ENCODE measurements around the gene BICD1. TPM values are rescaled to one million over a fixed set of nuclear protein-coding genes. Genes with fewer than 3 reads are reported as not detected.

The BICD1 gene
- total and polyA plus RNA-seq, 2 of the 13 experiments (the other 11 are each of a cell fraction or from before 2014, with no cell fraction given) = 4.5 to 5.2 TPM

DNA sequence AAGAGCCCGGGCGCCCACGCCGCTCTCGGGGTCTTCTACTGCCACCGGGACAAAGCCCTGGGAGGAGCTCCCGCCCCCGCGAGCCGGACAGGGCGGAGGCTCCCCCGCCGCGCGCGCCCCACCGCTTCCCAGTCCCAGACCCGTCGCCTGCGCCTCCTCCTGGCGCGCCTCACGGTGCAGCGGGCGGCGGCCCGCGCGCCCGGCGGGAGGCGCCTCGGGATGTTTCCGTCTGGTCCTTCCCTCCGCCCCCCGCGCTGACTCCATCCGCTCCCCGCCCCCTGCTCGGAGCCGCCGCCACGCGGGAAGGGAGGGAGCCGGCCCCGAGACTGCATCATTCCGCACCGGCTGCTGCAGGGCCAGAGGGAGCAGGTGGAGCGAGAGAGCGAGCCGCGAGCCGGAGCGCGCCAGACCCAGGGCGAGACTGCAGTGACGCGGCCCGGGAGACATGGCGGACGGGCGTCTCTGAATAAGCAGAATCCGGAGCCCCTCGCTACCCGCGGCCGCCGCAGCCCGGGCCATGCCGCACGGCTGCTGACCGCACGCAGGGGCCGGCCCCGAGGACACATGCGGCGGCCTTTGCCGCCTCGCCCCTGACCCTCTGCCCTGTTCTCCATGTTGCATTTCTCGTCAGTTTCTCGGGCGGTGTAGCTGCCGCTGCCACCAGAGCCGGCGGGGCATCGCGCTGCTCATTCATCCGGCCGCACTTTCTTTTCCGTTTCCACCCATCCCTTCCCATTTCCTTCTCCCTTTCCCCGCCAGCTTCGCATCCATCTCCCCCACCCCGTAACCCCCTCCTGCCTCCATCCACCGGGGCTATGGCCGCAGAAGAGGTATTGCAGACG, at the start of gene BICD1 (continued):
- TF ChIP-seq ZNF142 (CRISPR knock-in tag; IDR thresholded peaks at IDR 0.05) = peak; percentile 82; the same call in 1 of the 2 replicates
- TF ChIP-seq, protein P1, sequence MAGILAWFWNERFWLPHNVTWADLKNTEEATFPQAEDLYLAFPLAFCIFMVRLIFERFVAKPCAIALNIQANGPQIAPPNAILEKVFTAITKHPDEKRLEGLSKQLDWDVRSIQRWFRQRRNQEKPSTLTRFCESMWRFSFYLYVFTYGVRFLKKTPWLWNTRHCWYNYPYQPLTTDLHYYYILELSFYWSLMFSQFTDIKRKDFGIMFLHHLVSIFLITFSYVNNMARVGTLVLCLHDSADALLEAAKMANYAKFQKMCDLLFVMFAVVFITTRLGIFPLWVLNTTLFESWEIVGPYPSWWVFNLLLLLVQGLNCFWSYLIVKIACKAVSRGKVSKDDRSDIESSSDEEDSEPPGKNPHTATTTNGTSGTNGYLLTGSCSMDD (CRISPR knock-in tag; IDR thresholded peaks at IDR 0.05) = no peak
- no peak for TF ChIP-seq ZNF253 (CRISPR knock-in tag; IDR thresholded peaks at IDR 0.05; ENCODE audit: borderline replicate concordance)
- 0 out of 2 replicates have a peak, but pooled peaks have one; percentile 39 for TF ChIP-seq ZNF124 (CRISPR knock-in tag; IDR thresholded peaks at IDR 0.05)
- TF ChIP-seq ZNF264 (CRISPR knock-in tag; IDR thresholded peaks at IDR 0.05) = 0 out of 2 replicates have a peak, but pooled peaks have one; percentile 42
- TF ChIP-seq ZNF234 (CRISPR knock-in tag; conservative IDR thresholded peaks at IDR 0.05) = no peak
- 0 out of 2 replicates have a peak, but pooled peaks have one; percentile 30 for TF ChIP-seq ZNF564 (CRISPR knock-in tag; IDR thresholded peaks at IDR 0.05)
- TF ChIP-seq, protein P2, sequence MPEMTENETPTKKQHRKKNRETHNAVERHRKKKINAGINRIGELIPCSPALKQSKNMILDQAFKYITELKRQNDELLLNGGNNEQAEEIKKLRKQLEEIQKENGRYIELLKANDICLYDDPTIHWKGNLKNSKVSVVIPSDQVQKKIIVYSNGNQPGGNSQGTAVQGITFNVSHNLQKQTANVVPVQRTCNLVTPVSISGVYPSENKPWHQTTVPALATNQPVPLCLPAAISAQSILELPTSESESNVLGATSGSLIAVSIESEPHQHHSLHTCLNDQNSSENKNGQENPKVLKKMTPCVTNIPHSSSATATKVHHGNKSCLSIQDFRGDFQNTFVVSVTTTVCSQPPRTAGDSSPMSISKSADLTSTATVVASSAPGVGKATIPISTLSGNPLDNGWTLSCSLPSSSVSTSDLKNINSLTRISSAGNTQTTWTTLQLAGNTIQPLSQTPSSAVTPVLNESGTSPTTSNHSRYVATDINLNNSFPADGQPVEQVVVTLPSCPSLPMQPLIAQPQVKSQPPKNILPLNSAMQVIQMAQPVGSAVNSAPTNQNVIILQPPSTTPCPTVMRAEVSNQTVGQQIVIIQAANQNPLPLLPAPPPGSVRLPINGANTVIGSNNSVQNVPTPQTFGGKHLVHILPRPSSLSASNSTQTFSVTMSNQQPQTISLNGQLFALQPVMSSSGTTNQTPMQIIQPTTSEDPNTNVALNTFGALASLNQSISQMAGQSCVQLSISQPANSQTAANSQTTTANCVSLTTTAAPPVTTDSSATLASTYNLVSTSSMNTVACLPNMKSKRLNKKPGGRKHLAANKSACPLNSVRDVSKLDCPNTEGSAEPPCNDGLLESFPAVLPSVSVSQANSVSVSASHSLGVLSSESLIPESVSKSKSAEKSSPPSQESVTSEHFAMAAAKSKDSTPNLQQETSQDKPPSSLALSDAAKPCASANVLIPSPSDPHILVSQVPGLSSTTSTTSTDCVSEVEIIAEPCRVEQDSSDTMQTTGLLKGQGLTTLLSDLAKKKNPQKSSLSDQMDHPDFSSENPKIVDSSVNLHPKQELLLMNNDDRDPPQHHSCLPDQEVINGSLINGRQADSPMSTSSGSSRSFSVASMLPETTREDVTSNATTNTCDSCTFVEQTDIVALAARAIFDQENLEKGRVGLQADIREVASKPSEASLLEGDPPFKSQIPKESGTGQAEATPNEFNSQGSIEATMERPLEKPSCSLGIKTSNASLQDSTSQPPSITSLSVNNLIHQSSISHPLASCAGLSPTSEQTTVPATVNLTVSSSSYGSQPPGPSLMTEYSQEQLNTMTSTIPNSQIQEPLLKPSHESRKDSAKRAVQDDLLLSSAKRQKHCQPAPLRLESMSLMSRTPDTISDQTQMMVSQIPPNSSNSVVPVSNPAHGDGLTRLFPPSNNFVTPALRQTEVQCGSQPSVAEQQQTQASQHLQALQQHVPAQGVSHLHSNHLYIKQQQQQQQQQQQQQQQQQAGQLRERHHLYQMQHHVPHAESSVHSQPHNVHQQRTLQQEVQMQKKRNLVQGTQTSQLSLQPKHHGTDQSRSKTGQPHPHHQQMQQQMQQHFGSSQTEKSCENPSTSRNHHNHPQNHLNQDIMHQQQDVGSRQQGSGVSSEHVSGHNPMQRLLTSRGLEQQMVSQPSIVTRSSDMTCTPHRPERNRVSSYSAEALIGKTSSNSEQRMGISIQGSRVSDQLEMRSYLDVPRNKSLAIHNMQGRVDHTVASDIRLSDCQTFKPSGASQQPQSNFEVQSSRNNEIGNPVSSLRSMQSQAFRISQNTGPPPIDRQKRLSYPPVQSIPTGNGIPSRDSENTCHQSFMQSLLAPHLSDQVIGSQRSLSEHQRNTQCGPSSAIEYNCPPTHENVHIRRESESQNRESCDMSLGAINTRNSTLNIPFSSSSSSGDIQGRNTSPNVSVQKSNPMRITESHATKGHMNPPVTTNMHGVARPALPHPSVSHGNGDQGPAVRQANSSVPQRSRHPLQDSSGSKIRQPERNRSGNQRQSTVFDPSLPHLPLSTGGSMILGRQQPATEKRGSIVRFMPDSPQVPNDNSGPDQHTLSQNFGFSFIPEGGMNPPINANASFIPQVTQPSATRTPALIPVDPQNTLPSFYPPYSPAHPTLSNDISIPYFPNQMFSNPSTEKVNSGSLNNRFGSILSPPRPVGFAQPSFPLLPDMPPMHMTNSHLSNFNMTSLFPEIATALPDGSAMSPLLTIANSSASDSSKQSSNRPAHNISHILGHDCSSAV (CRISPR knock-in tag; IDR thresholded peaks at IDR 0.05; ENCODE audit: borderline replicate concordance) = no peak

Measured in HepG2 (cell line).